GDM1 (cell line): ENCODE measurements around the gene NPAS3.

Experiments used
- DNase-seq: peaks from one replicate; lab custom pipeline; 2025; lab: John Stamatoyannopoulos, UW

The NPAS3 gene

GRCh38 chr14:33793398-33794110, 854.9 kb downstream of the NPAS3 start:
- no peak for DNase-seq

GRCh38 chr14:33794791-33795305, 856.2 kb downstream of the NPAS3 start:
- DNase-seq, result no peak

GRCh38 chr14:33796356-33796755, 857.7 kb downstream of the NPAS3 start:
- no peak for DNase-seq

GRCh38 chr14:33799705-33800570, 861.3 kb downstream of the NPAS3 start:
- DNase-seq, result no peak

- no peak for DNase-seq
Observed at GRCh38 chr14:33800735-33801163, 862.1 kb downstream of the NPAS3 start.

- DNase-seq, result no peak
Observed at GRCh38 chr14:33802737-33803136, 864.1 kb downstream of the NPAS3 start.

- no peak for DNase-seq
Observed at GRCh38 chr14:33805593-33805992, 866.9 kb downstream of the NPAS3 start.

GRCh38 chr14:33806905-33807304, 868.2 kb downstream of the NPAS3 start:
- DNase-seq, result no peak

GRCh38 chr14:33808187-33808586, 869.5 kb downstream of the NPAS3 start:
- no peak for DNase-seq

- no peak for DNase-seq
Observed at GRCh38 chr14:33809396-33809981, 870.8 kb downstream of the NPAS3 start.

GRCh38 chr14:33810308-33810707, 871.6 kb downstream of the NPAS3 start:
- no peak for DNase-seq

GRCh38 chr14:33811721-33812120, 873.0 kb downstream of the NPAS3 start:
- DNase-seq, result no peak

- no peak for DNase-seq
Observed at GRCh38 chr14:33812181-33812580, 873.5 kb downstream of the NPAS3 start.

GRCh38 chr14:33812601-33813000, 873.9 kb downstream of the NPAS3 start:
- DNase-seq, result no peak

- DNase-seq, result no peak
Observed at GRCh38 chr14:33814010-33814409, 875.3 kb downstream of the NPAS3 start.

GRCh38 chr14:33833706-33834465, 895.2 kb downstream of the NPAS3 start:
- no peak for DNase-seq

- DNase-seq, result no peak
Observed at GRCh38 chr14:33834466-33835260, 896.0 kb downstream of the NPAS3 start.

- DNase-seq, result no peak
Observed at GRCh38 chr14:33835261-33835655, 896.6 kb downstream of the NPAS3 start.

- no peak for DNase-seq
Observed at GRCh38 chr14:33835677-33836076, 897.0 kb downstream of the NPAS3 start.

GRCh38 chr14:33836203-33836899, 897.7 kb downstream of the NPAS3 start:
- no peak for DNase-seq
